GM03348 (cell line): ENCODE measurements around the gene PRXL2A.
A peak's percentile ranks its signal among the peaks of the same experiment; 100 is the strongest.

Experiments
- DNase-seq: peaks from one replicate; pipeline ENCODE4 v3.0.0; 2012; ENCODE audit warnings: low spot score

PRXL2A gene

GRCh38 chr10:80444646-80445319, 36.4 kb downstream of the PRXL2A start:
- DNase-seq: peak; percentile 86

- DNase-seq: no peak
These were observed 39.3 kb downstream of the PRXL2A start for GRCh38 chr10:80447436-80448190.

GRCh38 chr10:80448209-80448942, 40.0 kb downstream of the PRXL2A start:
- DNase-seq: no peak

- DNase-seq: no peak
These were observed 41.2 kb downstream of the PRXL2A start for GRCh38 chr10:80449520-80449919.

- DNase-seq: no peak
These were observed 42.8 kb downstream of the PRXL2A start for GRCh38 chr10:80451132-80451531.

GRCh38 chr10:80452069-80452468, 43.7 kb downstream of the PRXL2A start:
- DNase-seq: no peak

GRCh38 chr10:80452640-80453039, 44.3 kb downstream of the PRXL2A start:
- no peak for DNase-seq

GRCh38 chr10:80453056-80453841, 44.9 kb downstream of the PRXL2A start:
- no peak for DNase-seq

GRCh38 chr10:80453842-80454512, 45.6 kb downstream of the PRXL2A start, which contains the start of gene TSPAN14:
Gene TSPAN14, plus strand, starts transcription at chr10:80454310. Its CDS starts 34,924 bp downstream, at chr10:80489234.
- peak; percentile 96 for DNase-seq

GRCh38 chr10:80454513-80455460, 46.4 kb downstream of the PRXL2A start:
- peak; percentile 67 for DNase-seq

- no peak for DNase-seq
These were observed 47.4 kb downstream of the PRXL2A start for GRCh38 chr10:80455461-80456349.

- no peak for DNase-seq
These were observed 49.4 kb downstream of the PRXL2A start for GRCh38 chr10:80457554-80458262.

- no peak for DNase-seq
These were observed 49.9 kb downstream of the PRXL2A start for GRCh38 chr10:80458263-80458625.

- DNase-seq: no peak
These were observed 50.3 kb downstream of the PRXL2A start for GRCh38 chr10:80458638-80459037.

- DNase-seq: peak; percentile 85
These were observed 50.9 kb downstream of the PRXL2A start for GRCh38 chr10:80459047-80459865.

- peak; percentile 52 for DNase-seq
These were observed 52.3 kb downstream of the PRXL2A start for GRCh38 chr10:80460399-80461207.
